GM12878 (cell line): ENCODE results near the gene TBCD. TPM values are rescaled to one million over a fixed set of nuclear protein-coding genes. Genes with fewer than 3 reads are reported as not detected.

Experiments used
- ATF3 ChIP-seq: IDR thresholded peaks from 2 replicates; pipeline ENCODE4 v1.6.1; 2011; ENCODE audit warnings: low read depth, mild to moderate bottlenecking, low read length, moderate library complexity, borderline replicate concordance; ENCODE audit errors: extremely low read depth
- CBFB ChIP-seq: IDR thresholded peaks from 2 replicates; pipeline ENCODE4 v1.6.1; 2016; ENCODE audit warnings: antibody characterized with exemption, low read depth
- CBX5 ChIP-seq: sonication (generic); IDR thresholded peaks from 2 replicates; pipeline ENCODE4 v1.6.1; 2016; ENCODE audit warnings: low read depth, moderate library complexity, mild to moderate bottlenecking, inconsistent platforms
- E2F8 ChIP-seq: fragments of 450-650 bp; IDR thresholded peaks from 2 replicates; pipeline ENCODE4 v1.6.1; 2018; ENCODE audit warnings: mild to moderate bottlenecking, low read depth, moderate library complexity; ENCODE audit not compliant: partially characterized antibody
- IRF4 ChIP-seq: IDR thresholded peaks from 2 replicates; pipeline ENCODE4 v1.6.1; 2011; ENCODE audit warnings: low read depth, low read length
- KDM1A ChIP-seq: fragments of 200-600 bp; sonication (generic); IDR thresholded peaks from 2 replicates; pipeline ENCODE4 v1.6.1; 2016; ENCODE audit warnings: borderline replicate concordance
- MYB ChIP-seq: fragments of 150-350 bp; IDR thresholded peaks from 2 replicates; pipeline ENCODE4 v1.6.1; 2014; ENCODE audit warnings: mild to moderate bottlenecking, low read depth, low read length, borderline replicate concordance
- NBN ChIP-seq: fragments of 450-650 bp; IDR thresholded peaks from 2 replicates; pipeline ENCODE4 v1.6.1; 2016
- NR2C2 ChIP-seq: IDR thresholded peaks from 2 replicates; pipeline ENCODE4 v1.6.1; 2011; ENCODE audit warnings: borderline replicate concordance, low read depth; ENCODE audit not compliant: control insufficient read depth, insufficient read length
- RELA ChIP-seq: fragments of 450-650 bp; IDR thresholded peaks from 2 replicates; pipeline ENCODE4 v1.8.0; 2014; ENCODE audit warnings: borderline replicate concordance; ENCODE audit not compliant: partially characterized antibody
- SKIL ChIP-seq: fragments of 450-650 bp; IDR thresholded peaks from 2 replicates; pipeline ENCODE4 v1.6.1; 2017; ENCODE audit warnings: mild to moderate bottlenecking, low read depth, inconsistent platforms; ENCODE audit not compliant: poor library complexity, severe bottlenecking
- SMAD5 ChIP-seq: IDR thresholded peaks from 2 replicates; pipeline ENCODE4 v1.6.1; 2016; ENCODE audit warnings: antibody characterized with exemption, low read depth
- SREBF1 ChIP-seq: IDR thresholded peaks from 2 replicates; pipeline ENCODE4 v1.6.1; 2012; ENCODE audit warnings: mild to moderate bottlenecking, low read length
- SUPT20H ChIP-seq: IDR thresholded peaks from 2 replicates; pipeline ENCODE4 v1.6.1; 2011; ENCODE audit warnings: low read depth, mild to moderate bottlenecking, low read length, moderate library complexity, borderline replicate concordance; ENCODE audit not compliant: control insufficient read depth
- SUZ12 ChIP-seq: fragments of 200-600 bp; sonication (generic); IDR thresholded peaks from one replicate; pipeline ENCODE4 v1.6.1; 2018; ENCODE audit warnings: antibody characterized with exemption, mild to moderate bottlenecking; ENCODE audit not compliant: unreplicated experiment
- ZBTB11 ChIP-seq: fragments of 450-650 bp; formaldehyde crosslinking; IDR thresholded peaks from 2 replicates; pipeline ENCODE4 v1.5.0; 2022; ENCODE audit warnings: mild to moderate bottlenecking, missing genetic modification characterization
- ZNF217 ChIP-seq: fragments of 450-650 bp; IDR thresholded peaks from 2 replicates; pipeline ENCODE4 v1.6.1; 2017; ENCODE audit warnings: antibody characterized with exemption, mild to moderate bottlenecking
- ZSCAN29 ChIP-seq: fragments of 450-650 bp; IDR thresholded peaks from 2 replicates; pipeline ENCODE4 v1.6.1; 2017; ENCODE audit warnings: mild to moderate bottlenecking, moderate library complexity
- polyA plus RNA-seq, 11 experiments: library from polyadenylated mRNA; depleted of rRNA in 4 of 11; unstranded in 6 of 11; stranded (reverse) in 5 of 11; fragments of >200 nt; fragmentation: Nextera tagmentation in 4 of 11; fragmentation: Illumina TruSeq in 1 of 11; extraction: Ambion mirVana in 4 of 11; extraction: Trizol in 1 of 11; gene quantifications; 1 replicate in 1 of 11; 2 replicates in 10 of 11; pipeline versions ENCODE4 v1.2.1 to v1.2.3, GENCODE V29; 2011 to 2016; ENCODE audit warnings: inconsistent platforms in 2 of 11, missing spikeins in 2 of 11, low read depth in 1 of 11
- total RNA-seq, 4 experiments: library from RNA; depleted of rRNA in 3 of 4; stranded (reverse); fragments of >200 nt in 3 of 4; fragmentation: Illumina TruSeq in 1 of 4; extraction: Trizol in 1 of 4; gene quantifications; 2 replicates each; pipeline versions ENCODE4 v1.2.1 to v1.2.3, GENCODE V29; 2013 to 2021

Gene TBCD
- total and polyA plus RNA-seq, 10 of the 15 experiments (the other 5 are each of a cell fraction or from before 2014, with no cell fraction given), result 10.3 to 114 (median 52.4) TPM

GRCh38 chr17:82863941-82864712 lies 112.3 kb downstream of the TBCD start (continued):
- no peak for TF ChIP-seq E2F8
- no peak for TF ChIP-seq NR2C2
- peak; percentile 70 for TF ChIP-seq IRF4
- TF ChIP-seq ZSCAN29, result no peak
- no peak for TF ChIP-seq SUZ12
- TF ChIP-seq SREBF1, result no peak
- TF ChIP-seq CBFB, result peak; percentile 88
- TF ChIP-seq NBN, result peak; percentile 89; the same call in 1 of the 2 replicates
- TF ChIP-seq SMAD5, result no peak
- TF ChIP-seq MYB, result no peak
- TF ChIP-seq CBX5, result no peak
- TF ChIP-seq RELA, result peak; percentile 60
- TF ChIP-seq ATF3, result no peak
- TF ChIP-seq SUPT20H, result no peak
- no peak for TF ChIP-seq ZBTB11 (CRISPR knock-in tag)
- no peak for TF ChIP-seq KDM1A
- no peak for TF ChIP-seq ZNF217
- peak; percentile 88 for TF ChIP-seq SKIL
